HG03442 (cell line): ENCODE measurements around the gene DNMBP.
"Not testable (repeated sequence)": the region's sequence is repeated elsewhere in the genome, so short reads cannot be mapped to it uniquely, and the experiment has no call there.

ENCODE experiments used
- ATAC-seq: cut with Tn5 transposase; IDR thresholded peaks from one replicate; pipeline ENCODE4 v1.9.1; 2021; ENCODE audit warnings: mild to moderate bottlenecking, moderate library complexity; ENCODE audit not compliant: unreplicated experiment

Gene DNMBP

GRCh38 chr10:99993701-99994689 lies 15.8 kb downstream of the DNMBP start:
- ATAC-seq = no peak

DNA sequence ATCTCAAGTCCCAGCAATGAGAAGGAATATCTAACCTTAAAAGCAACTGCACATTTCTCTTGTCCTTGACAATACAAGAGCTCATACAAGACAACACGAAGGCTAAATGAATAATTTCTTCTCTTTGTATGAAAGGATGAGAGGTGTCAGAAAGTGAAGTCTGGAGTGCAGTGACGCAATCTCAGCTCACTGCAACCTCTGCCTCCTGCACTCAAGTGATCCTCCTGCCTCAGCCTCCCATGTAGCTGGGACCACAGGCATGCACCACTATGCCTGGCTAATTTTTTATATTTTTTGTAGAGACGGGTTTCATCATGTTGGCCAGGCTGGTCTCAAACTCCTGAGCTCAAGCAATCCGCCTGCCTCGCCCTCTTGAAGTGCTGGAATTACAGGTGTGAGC lies 24.1 kb downstream of the DNMBP start:
- not testable (repeated sequence) for ATAC-seq

- peak; percentile 41 for ATAC-seq
Observed at GRCh38 chr10:99984211-99985034, 25.3 kb downstream of the DNMBP start.

- no peak for ATAC-seq
Observed at GRCh38 chr10:99983280-99983988, 26.3 kb downstream of the DNMBP start.

DNA sequence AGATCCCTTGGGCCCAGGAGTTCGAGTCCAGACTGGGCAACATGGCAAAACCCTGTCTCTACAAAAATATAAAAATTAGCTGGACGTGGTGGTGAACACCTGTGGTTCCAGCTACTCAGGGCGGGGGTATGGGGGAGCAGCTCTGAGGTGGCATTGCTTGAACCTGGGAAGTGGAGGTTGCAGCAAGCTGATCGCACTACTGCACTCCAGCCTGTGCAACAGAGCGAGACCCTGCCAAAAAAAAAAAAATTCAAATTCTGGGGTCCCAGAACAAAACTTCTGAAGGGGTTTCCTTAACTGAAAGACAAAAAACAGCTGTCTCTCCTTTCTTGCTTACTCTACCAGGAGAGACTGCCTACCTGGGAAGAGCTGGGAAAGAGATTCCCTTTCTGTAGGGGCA lies 27.0 kb downstream of the DNMBP start:
- no peak for ATAC-seq

DNA sequence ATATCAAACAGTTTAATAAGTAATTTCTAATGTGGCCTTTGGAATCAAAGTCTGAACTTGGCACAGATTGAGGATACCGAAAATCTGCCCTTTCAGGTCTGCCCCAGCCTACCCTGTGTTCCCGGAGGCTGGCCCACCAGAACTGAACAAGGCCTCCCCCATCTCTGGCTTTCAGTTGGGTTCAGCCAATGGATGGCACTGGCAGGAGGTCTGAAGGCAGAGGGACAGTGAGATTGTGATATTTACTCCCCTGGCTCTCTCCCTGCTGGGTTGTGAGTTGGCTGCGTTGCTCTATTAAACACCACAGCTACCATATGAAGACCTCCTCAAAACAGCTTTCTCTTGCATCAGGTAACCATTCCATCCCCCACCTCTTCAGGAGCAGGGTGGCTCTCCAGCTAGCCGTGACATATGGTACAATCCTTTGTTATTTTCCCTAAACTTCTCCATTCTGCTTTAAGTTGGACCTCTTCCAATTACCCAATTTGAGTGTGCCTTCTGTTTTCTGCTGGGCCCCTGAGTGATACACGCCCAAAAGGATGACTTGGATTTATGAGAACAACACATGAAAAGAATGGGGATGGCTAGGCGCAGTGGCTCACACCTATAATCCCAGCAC lies 28.1 kb downstream of the DNMBP start:
- no peak for ATAC-seq

GRCh38 chr10:99979066-99979685 lies 30.6 kb downstream of the DNMBP start:
- ATAC-seq = no peak

- no peak for ATAC-seq
Observed at GRCh38 chr10:99977916-99978315, 31.8 kb downstream of the DNMBP start.

GRCh38 chr10:99976886-99977665 lies 32.7 kb downstream of the DNMBP start:
- no peak for ATAC-seq

DNA sequence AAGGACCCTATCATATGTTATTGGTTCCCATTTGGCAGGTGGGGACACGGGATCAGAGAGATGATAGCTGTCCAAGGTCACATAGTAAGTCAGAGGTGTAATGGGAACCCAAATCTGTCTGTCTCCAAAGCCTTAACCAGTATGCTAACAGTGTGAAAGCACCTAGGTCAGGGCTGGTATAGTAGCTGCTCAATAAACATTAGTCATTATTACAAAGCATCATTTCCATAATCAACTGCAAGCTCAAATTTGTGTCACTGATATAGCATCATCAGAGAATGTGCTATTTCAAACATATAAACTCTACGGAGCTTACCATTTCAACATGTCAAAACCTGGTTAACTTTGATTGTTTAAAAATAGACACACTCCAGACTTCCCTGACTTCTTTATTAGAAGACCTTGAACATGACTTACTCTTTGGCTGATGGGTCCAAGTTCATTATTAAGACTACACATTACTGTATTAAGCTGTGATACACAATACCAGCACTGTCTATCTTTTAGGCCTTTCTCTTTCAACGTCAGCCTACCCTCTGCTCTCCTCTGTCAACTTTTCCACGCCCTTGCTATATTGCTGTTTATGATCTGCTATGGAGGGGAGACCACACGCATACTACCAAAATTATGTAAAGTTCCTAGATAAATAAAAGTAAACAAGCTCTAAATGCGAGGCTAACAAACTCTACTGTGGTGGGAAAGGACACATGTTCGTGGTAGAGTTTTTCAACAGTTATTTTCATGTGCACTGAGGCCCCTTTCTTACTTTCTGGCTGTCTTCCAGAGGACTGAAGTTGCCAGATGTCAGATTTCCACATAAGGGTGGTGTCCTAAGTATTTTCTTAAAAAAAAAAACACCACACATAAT lies 33.6 kb downstream of the DNMBP start:
- no peak for ATAC-seq

DNA sequence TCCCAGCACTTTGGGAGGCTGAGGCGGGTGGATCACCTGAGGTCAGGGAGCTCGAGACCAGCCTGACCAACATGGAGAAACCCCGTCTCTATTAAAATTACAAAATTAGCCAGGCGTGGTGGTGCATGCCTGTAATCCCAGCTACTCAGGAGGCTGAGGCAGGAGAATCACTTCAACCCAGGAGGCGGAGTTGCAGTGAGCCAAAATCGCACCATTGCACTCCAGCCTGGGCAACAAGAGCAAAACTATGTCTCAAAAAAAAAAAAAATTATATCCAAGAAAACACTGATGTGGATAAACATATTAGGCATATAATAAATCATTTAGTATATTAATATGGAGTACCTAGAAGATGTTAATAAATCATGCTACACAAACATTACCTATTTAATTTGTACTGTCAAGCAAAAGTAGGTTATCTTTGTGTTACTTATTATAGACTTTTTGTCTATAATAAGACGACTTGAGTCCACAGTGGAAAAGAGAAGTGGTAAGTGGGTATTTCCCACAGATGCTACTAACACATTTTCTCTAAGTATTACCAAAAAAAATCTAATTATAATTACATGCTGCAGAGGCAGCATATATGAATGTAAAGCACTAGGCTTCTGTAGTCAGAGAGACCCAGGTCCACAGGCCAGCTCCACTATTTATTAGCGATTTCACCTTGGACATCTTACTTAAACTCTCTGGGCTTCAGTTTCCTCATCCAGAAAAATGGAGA lies 34.5 kb downstream of the DNMBP start:
- ATAC-seq = no peak

- ATAC-seq = no peak
Observed at GRCh38 chr10:99973190-99973589, 36.6 kb downstream of the DNMBP start.

- ATAC-seq = no peak
Observed at GRCh38 chr10:99967961-99968360, 41.8 kb downstream of the DNMBP start.

DNA sequence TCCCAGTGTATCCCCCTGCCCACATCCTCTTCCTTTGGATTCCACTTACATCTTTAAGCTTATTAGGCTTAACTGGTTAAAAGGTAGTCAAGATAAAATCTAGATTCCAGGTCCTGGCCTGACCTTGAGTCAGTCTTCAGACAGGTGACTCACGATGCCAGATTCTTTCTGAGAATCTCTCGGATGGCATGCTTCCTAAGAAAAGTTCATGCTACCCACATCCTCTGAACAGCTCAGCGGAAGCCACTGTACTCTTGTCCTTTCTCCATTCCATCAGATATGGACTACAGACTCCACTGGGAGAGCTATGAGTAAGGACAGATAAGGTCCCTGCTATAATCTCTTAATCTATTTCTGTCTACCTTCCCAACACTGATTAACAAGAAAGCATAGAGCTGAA lies 43.4 kb downstream of the DNMBP start:
- no peak for ATAC-seq

- ATAC-seq = no peak
Observed at GRCh38 chr10:99965700-99966099, 44.0 kb downstream of the DNMBP start.

DNA sequence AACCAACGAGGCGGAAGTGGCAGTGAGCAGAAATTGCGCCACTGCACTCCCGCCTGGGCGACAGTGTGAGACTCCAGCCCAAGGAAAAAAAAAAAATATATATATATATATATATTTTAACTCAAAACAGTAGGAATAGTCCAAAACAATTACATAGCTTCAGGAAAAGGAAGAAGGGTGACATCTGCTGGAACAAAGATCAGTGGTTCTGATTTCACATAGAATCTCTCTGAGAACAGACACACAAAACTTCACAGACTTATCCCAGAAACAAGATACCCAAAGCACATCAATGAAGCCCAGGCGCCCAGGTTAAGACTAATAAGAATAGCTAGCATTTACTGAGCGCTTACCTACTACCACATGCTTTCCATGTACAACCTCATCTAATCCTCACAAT lies 45.0 kb downstream of the DNMBP start:
- no peak for ATAC-seq

DNA sequence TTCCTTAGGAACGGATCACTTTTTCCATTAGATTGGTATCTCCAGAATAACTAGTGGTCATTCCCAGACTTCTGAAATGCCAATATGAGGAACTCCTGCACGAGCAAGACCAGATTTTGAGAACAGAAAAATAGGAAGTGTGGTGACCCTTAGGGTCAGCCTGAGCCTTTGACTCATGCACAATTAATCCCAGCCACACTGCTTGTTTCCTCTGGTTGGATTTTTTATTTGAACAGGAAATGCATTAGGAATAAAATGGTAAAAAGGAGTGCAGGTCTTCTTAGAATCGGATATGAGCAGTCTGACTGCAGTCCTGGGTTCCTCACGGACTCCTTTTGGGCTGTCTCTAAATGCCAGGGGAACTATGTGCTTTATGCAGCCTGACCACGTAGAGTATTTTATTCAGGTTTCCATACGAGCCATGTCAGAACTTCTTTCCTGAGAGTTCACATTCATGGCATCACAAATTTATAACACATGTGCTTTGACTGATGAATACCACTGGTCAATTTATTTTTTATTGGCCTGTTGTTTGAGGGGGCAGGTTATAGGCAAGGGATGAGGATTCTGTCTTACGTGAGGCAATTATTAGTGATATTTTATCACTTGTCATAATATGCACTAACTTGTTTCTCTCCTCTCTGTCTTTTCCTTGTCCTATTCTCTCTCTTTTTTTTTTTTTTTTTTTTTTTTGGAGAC lies 46.1 kb downstream of the DNMBP start:
- not testable (repeated sequence) for ATAC-seq
